Activated T-helper 17 cell treated with anti-CD3 and anti-CD28 coated beads, Interleukin-2, amount 50 U/mL, for 72 hours (primary cell): ENCODE measurements around the gene CFHR2. TPM values are rescaled to one million over a fixed set of nuclear protein-coding genes. Genes with fewer than 3 reads are reported as not detected.
"Not testable (repeated sequence)": the region's sequence is repeated elsewhere in the genome, so short reads cannot be mapped to it uniquely, and the experiment has no call there.

Source experiments
- ATAC-seq: fragments of 150-1000 bp; cut with Tn5 transposase; replicated peaks from 2 replicates; pipeline ENCODE4 v1.10.0; 2021; ENCODE audit warnings: mild to moderate bottlenecking, moderate library complexity
- H3K27ac Mint-ChIP-seq: one replicate; pipeline ENCODE4 v1.8.0; 2022; ENCODE audit warnings: mixed read lengths
- H3K27me3 Mint-ChIP-seq: one replicate; pipeline ENCODE4 v1.8.0; 2022; ENCODE audit warnings: mixed read lengths
- H3K36me3 Mint-ChIP-seq: one replicate; pipeline ENCODE4 v1.8.0; 2022; ENCODE audit warnings: low read depth, mild to moderate bottlenecking, mixed read lengths
- H3K4me1 Mint-ChIP-seq: one replicate; pipeline ENCODE4 v1.8.0; 2022; ENCODE audit warnings: mixed read lengths
- H3K4me3 Mint-ChIP-seq: one replicate; pipeline ENCODE4 v1.8.0; 2022; ENCODE audit warnings: mild to moderate bottlenecking, mixed read lengths
- H3K9me3 Mint-ChIP-seq: one replicate; pipeline ENCODE4 v1.8.0; 2022; ENCODE audit warnings: mixed read lengths
- total RNA-seq, 2 donors: library from RNA; stranded (reverse); gene quantifications; one replicate each; pipeline ENCODE4 v1.2.3, GENCODE V29; 2022

CFHR2 gene
- not detected for total RNA-seq

DNA sequence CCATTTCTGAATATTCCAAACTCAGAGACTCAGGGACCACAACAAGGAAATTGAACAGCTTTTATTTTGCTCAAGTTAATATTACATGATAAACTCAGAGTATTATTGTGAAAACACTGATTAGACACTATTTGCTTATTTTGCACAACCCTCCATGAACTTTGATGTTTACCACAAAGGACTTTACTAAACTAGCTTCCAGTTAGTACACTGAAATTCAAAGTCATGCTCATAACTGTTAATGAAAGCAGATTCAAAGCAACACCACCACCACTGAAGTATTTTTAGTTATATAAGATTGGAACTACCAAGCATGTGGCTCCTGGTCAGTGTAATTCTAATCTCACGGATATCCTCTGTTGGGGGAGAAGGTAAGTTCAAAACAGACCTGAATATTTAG lies at the start of gene CFHR2:
TSS of gene CFHR2 (plus strand) at position 171 of the 400 bp plus-strand sequence. CDS start at position 314, 143 bp downstream.
- H3K9me3 Mint-ChIP-seq, H3K27me3 Mint-ChIP-seq, H3K4me3 Mint-ChIP-seq, ATAC-seq, H3K27ac Mint-ChIP-seq, H3K4me1 Mint-ChIP-seq, H3K36me3 Mint-ChIP-seq: not testable (repeated sequence)

DNA sequence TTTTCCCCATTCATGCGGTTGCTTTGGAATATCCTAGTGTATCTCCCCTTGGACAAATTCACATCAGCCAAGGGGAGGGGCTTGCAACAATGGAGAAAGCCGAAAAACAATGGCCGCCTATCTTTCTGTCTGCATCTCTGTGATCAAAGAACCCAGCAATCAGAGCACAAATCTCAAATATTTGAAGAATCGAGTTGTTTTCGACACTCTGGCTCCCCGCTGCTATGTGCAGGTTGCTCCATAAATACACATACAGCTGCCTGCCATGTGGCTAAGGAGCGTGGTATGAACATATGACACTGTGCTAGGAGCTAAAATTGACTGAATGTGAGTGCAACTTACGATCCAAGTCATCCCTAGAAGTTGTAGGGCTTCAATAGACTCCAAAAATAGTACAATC lies 47.2 kb upstream of the CFHR2 start:
- ATAC-seq, result no peak
- Mint-ChIP-seq H3K4me3 (no peak overlapping the region), H3K27ac (no peak overlapping the region), H3K27me3 (peaks cover 21% of the 10 kb centered on the region), H3K9me3 (no peaks in the 10 kb centered on the region), H3K4me1 (no peaks in the 10 kb centered on the region), H3K36me3 (no peaks in the 10 kb centered on the region)

DNA sequence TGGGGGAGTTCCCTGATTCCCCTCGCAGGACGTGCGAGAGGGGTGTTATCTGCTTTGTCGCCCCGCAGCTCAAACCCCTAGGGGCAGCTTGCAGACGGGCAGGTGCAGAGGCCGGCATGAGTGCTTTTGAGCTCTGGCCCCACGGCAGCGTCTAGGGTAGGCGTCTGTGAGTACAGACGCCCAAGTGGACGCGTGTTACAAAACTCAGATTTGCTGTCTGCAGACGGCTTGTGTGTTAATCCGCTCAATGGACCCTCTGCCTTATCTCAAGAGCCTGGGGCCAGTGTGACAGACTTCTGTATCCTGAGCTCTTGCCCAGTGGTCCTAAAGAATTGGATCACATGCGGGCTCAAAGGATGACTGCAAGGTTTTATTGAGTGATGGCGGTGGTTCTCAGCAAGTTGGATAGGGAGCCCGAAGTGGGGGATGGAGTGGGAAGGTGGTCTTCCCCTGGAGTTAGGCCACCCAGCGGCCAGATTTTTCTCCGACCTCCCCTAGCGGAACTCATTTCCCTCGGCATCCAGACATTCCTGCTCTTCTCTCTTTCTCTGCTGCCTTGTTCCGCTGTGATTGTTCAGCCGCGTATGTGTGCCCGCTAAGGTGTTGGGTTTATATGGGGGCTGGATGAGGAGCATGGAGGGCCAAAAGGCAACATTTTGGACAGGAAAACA lies 46.2 kb upstream of the CFHR2 start:
- Mint-ChIP-seq H3K27ac (no peak overlapping the region), H3K27me3 (peaks cover 21% of the 10 kb centered on the region), H3K4me3 (no peak overlapping the region), H3K36me3 (no peaks in the 10 kb centered on the region), H3K4me1 (no peaks in the 10 kb centered on the region), H3K9me3 (no peaks in the 10 kb centered on the region)
- no peak for ATAC-seq

DNA sequence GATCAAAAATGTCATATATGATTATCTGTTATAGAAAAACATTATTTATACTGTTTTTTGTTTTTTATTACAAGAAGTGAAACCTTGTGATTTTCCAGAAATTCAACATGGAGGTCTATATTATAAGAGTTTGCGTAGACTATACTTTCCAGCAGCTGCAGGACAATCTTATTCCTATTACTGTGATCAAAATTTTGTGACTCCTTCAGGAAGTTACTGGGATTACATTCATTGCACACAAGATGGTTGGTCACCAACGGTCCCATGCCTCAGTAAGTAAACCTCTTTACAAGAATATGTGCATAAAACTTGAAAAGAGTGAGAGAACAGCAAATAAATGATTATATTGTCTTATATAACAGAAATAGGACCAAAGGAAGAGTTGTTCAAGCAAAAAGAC lies 41.2 kb upstream of the CFHR2 start:
- H3K4me3 Mint-ChIP-seq, result no peak overlapping the region
- H3K27ac Mint-ChIP-seq, result no peak overlapping the region
- H3K9me3 Mint-ChIP-seq, result no peaks in the 10 kb centered on the region
- peaks cover 17% of the 10 kb centered on the region for H3K27me3 Mint-ChIP-seq
- no peak for ATAC-seq
- H3K4me1 Mint-ChIP-seq, result no peaks in the 10 kb centered on the region
- no peaks in the 10 kb centered on the region for H3K36me3 Mint-ChIP-seq

DNA sequence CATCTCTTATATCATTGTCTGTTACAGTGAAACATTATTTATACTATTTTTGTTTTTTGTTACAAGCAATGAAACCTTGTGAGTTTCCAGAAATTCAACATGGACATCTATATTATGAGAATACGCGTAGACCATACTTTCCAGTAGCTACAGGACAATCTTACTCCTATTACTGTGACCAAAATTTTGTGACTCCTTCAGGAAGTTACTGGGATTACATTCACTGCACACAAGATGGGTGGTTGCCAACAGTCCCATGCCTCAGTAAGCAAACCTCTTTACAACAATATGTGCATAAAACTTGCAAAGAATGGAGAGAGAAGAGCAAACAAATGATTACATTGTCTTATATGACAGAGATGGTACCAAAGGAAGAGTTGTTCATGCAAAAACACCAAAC lies 33.3 kb upstream of the CFHR2 start:
- no peaks in the 10 kb centered on the region for H3K9me3 Mint-ChIP-seq
- no peaks in the 10 kb centered on the region for H3K27me3 Mint-ChIP-seq
- H3K27ac Mint-ChIP-seq, result no peak overlapping the region
- H3K4me1 Mint-ChIP-seq, result no peaks in the 10 kb centered on the region
- ATAC-seq, result no peak
- H3K36me3 Mint-ChIP-seq, result no peaks in the 10 kb centered on the region
- no peak overlapping the region for H3K4me3 Mint-ChIP-seq

DNA sequence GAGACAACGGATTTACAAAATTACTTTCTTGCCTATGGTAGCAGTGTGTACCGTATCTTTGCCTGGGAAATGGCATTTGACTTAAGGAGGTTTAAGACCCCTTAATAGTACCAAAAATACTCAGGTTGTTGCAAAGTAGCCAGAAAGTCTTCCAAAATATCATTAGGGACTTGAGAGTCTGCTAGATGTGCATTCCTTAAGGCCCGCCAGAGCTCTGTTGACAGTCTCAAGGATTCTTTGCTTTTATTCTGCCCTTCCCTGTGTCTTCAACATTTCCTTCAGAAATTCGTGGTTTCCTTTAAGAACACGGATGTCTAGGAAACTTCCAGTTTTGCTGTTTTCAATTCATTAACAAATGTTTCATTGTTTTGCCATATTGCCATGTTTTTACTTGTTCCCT lies 31.3 kb upstream of the CFHR2 start:
- H3K4me1 Mint-ChIP-seq, H3K36me3 Mint-ChIP-seq: not testable (repeated sequence)

DNA sequence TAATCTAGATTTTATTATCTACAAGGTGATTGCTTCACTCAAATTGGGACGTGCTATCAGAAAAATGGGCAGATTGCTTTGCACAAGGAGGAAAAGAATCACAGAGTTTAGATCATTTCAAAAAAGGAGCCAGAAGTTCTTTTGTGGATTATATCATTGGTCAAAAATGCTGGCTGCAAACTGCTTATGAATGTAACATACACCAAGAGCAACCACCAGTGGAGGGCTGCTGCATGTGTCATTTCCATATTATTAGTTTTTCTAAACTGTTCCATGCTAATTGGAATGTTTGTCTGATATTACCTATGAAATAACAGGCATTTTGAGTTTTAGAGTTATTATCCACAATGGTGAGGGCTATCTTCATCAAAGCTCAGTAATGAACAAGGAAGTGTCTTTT lies 16.7 kb upstream of the CFHR2 start:
- not testable (repeated sequence) for H3K4me3 Mint-ChIP-seq, ATAC-seq, H3K9me3 Mint-ChIP-seq, H3K4me1 Mint-ChIP-seq, H3K27me3 Mint-ChIP-seq, H3K27ac Mint-ChIP-seq, H3K36me3 Mint-ChIP-seq

More for the DNA sequence above, 31.3 kb upstream of the CFHR2 start:
- not testable (repeated sequence) for H3K27ac Mint-ChIP-seq, ATAC-seq, H3K4me3 Mint-ChIP-seq, H3K9me3 Mint-ChIP-seq, H3K27me3 Mint-ChIP-seq

DNA sequence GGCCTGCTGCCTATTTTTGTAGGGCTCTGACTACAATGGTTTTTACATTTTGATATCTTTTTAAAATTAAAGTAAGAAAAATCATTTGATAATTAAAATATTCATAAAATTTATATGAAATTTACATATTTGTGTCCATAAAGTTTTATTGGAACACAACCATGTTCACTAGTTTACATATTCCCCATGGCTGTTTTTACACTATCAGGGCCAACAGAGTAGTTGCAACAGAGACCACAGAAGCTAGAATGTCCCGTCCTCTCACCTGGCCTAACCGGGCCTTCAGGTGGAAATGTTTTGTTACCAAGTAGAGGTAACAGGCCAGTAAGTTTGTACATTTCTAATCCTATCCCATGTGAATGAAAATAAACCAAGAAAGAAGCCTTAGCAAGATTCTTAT lies 10.7 kb upstream of the CFHR2 start:
- H3K27ac Mint-ChIP-seq, ATAC-seq, H3K27me3 Mint-ChIP-seq, H3K4me3 Mint-ChIP-seq, H3K4me1 Mint-ChIP-seq, H3K9me3 Mint-ChIP-seq, H3K36me3 Mint-ChIP-seq: not testable (repeated sequence)

DNA sequence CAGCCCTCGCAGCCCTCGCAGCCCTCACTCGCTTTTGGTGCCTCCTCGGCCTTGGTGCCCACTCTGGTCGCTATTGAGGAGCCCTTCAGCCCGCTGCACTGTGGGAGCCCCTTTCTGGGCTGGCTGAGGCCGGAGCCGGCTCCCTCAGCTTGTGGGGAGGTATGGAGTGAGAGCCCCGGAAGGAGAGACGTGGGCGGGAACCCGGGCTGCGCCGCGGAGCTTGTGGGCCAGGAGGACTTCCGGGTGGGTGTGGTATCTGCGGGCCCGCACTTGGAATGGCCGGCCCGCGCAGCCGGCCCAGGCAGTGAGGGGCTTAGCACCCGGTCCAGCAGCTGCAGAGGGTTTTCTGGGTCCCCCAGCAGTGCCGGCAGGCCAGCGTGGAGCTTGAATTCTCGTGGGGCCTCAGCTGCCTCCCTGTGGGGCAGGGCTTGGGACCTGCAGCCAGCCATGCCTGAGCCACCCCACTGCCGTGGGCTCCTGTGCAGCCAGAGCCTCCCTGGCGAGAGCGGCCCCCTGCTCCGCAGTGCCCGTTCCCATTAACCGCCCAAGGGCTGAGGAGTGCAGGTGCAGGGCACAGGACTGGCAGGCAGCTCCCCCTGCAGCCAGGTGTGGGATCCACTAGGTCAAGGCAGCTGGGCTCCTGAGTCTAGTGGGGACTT lies 9.9 kb upstream of the CFHR2 start:
- no peaks in the 10 kb centered on the region for H3K36me3 Mint-ChIP-seq
- no peak overlapping the region for H3K4me3 Mint-ChIP-seq
- no peak for ATAC-seq
- peaks cover 7% of the 10 kb centered on the region for H3K9me3 Mint-ChIP-seq
- H3K4me1 Mint-ChIP-seq, result no peaks in the 10 kb centered on the region
- peaks cover 3% of the 10 kb centered on the region for H3K27me3 Mint-ChIP-seq
- no peak overlapping the region for H3K27ac Mint-ChIP-seq

DNA sequence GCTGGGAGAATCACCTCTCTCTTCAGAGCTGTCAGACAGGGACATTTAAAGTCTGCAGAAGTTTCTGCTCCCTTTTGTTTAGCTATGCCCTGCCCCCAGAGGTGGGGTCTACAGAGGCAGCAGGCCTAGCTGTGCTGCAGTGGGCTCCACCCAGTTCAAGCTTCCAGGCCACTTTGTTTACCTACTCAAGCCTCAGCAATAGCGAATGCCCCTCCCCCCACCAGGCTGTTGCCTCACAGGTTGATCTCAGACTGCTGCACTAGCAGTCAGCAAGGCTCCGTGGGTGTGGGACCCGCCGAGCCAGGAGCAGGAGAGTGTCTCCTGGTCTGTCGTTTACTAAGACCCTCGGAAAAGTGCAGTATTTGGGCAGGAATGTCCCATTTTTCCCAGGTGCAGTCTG lies 2.1 kb upstream of the CFHR2 start:
- H3K4me3 Mint-ChIP-seq, H3K27me3 Mint-ChIP-seq, H3K9me3 Mint-ChIP-seq, H3K4me1 Mint-ChIP-seq, H3K27ac Mint-ChIP-seq, ATAC-seq, H3K36me3 Mint-ChIP-seq: not testable (repeated sequence)

DNA sequence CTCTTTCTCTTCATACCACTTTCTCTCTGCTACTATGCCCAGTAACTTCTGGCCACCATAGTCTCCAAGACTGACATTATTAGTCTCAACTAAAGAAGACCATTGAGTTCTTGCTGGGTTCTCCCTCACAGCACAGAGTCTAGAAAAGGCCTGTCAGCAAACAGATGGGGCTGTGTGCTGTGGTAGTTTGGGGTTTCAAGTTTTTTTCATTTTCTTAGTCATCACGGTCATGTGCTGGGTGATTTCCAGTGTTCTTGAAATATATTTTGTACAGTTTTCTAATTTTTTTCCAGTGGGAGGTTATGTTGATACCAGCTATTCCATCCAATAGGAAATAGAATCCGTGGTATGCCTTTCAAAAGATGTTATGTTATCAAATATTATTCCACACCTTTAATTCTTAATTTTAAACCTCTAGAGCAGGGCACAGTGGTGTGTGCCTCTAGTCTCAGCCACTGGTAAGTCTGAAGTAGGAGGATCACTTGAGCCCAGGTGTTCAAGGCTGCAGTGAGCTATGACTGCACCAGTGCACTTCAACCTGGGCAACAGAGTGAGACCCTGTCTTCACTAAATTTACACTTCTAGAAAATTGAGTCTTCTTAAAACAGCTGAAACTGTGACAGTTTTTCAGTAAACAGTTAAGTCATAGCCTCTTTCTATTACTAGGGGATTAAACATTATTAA lies 8.3 kb downstream of the CFHR2 start:
- Mint-ChIP-seq H3K27ac (no peak overlapping the region), H3K4me3 (no peak overlapping the region), H3K9me3 (peaks cover 6% of the 10 kb centered on the region), H3K36me3 (no peaks in the 10 kb centered on the region), H3K27me3 (peaks cover 11% of the 10 kb centered on the region), H3K4me1 (no peaks in the 10 kb centered on the region)
- ATAC-seq, result no peak

DNA sequence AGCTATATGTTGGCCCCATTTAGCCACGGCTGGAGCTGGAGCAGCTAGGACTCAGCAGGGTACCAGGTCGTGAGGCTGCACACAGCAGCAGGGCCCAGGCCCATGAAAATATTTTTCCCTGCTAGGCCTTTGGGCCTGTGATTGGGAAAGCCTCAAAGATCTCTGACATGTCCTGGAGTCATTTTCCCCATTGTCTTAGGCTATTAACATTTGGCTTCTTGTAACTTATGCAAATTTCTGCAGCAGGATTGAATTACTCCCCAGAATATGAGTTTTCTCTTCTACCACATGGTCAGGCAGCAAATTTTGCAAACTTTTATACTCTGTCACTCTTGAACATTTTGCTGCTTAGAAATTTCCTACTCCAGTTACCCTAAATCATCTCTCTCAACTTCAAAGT lies 11.2 kb downstream of the CFHR2 start:
- ATAC-seq, result no peak
- Mint-ChIP-seq H3K27ac (no peak overlapping the region), H3K4me1 (no peaks in the 10 kb centered on the region), H3K27me3 (peaks cover 11% of the 10 kb centered on the region), H3K36me3 (no peaks in the 10 kb centered on the region), H3K9me3 (peaks cover 6% of the 10 kb centered on the region), H3K4me3 (no peak overlapping the region)

DNA sequence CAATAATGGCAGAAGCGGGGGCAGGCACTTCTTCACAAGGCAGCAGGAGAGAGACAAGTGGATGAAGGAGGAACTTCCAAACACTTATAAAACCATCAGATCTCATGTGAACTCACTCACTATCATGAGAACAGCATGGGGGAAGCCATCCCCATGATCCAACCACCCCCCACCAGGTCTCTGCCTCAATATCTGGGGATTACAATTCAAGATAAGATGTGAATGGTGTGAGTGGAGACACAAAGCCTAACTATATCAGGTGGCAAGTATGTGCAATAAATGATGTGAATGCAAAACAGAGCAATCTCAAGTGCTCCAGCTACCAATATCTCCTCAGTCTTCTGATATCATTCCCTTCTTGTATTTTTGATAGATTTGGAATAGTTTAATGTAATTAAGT lies 12.4 kb downstream of the CFHR2 start:
- no peak overlapping the region for H3K27ac Mint-ChIP-seq
- ATAC-seq, result no peak

DNA sequence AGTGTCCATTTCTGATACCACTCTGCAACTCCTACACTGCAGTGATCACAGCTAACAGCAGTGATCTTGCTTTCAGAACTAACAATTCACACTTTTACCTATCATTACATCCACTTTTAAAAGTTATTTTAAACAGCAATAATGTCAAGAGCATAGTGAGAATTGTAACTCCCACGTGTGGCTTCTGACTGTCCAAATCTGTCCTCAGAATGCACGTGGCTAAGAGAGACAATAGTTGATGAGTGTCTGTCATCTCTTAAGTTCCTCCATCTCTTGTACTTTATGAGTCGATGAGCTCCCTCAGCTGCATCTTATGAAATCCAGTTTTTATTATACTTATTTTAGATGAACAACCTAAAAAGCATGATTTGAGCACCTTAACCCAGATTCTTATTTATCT lies 17.3 kb downstream of the CFHR2 start:
- H3K27ac Mint-ChIP-seq, result no peak overlapping the region
- H3K9me3 Mint-ChIP-seq, result peaks cover 6% of the 10 kb centered on the region
- H3K4me1 Mint-ChIP-seq, result no peaks in the 10 kb centered on the region
- peaks cover 9% of the 10 kb centered on the region for H3K27me3 Mint-ChIP-seq
- ATAC-seq, result no peak
- H3K36me3 Mint-ChIP-seq, result no peaks in the 10 kb centered on the region
- no peak overlapping the region for H3K4me3 Mint-ChIP-seq

More for the DNA sequence above, 12.4 kb downstream of the CFHR2 start:
- no peaks in the 10 kb centered on the region for H3K4me1 Mint-ChIP-seq
- H3K4me3 Mint-ChIP-seq, result no peak overlapping the region
- peaks cover 6% of the 10 kb centered on the region for H3K9me3 Mint-ChIP-seq
- H3K27me3 Mint-ChIP-seq, result peaks cover 8% of the 10 kb centered on the region
- H3K36me3 Mint-ChIP-seq, result no peaks in the 10 kb centered on the region

DNA sequence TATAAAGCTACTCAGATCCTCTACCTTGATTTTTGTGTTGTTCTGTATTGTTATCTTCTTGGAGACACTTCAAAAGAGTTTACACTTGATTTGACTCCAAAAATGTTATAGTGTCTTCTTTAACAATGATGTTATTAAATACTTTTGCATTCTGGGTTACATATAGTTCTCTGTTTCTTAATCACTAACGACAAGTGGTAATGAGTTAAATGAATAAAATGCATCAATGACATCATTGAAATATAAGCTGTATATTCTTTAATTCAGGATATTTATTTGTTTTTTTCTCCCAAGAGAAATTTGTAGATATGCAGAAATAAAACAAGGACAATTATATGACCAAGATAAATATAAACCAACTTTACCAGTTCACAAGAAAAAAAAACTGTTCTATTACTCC lies 26.6 kb downstream of the CFHR2 start:
- Mint-ChIP-seq H3K4me1 (no peaks in the 10 kb centered on the region), H3K36me3 (no peaks in the 10 kb centered on the region), H3K4me3 (no peak overlapping the region), H3K27me3 (peaks cover 4% of the 10 kb centered on the region), H3K27ac (no peak overlapping the region), H3K9me3 (no peaks in the 10 kb centered on the region)
- ATAC-seq, result no peak
